Activated CD8-positive, alpha-beta memory T cell treated with anti-CD3 and anti-CD28 coated beads, Interleukin-2, amount 50 U/mL, for 24 hours (primary cell): ENCODE results near the gene RAB26.
"Not testable (repeated sequence)": the region's sequence is repeated elsewhere in the genome, so short reads cannot be mapped to it uniquely, and the experiment has no call there.

Source experiments
- DNase-seq: peaks from one replicate; pipeline ENCODE4 v3.0.0-alpha.2; 2020; ENCODE audit errors: extremely low read depth

RAB26 gene

GRCh38 chr16:2196162-2196980 lies 47.9 kb downstream of the RAB26 start, which contains the start of gene CASKIN1:
Gene CASKIN1, minus strand, starts transcription at chr16:2196605. Its CDS starts 173 bp downstream, at chr16:2196432.
- no peak for DNase-seq

- DNase-seq: no peak
Measured at GRCh38 chr16:2196981-2197511, 48.6 kb downstream of the RAB26 start.

GRCh38 chr16:2197765-2198164 lies 49.3 kb downstream of the RAB26 start:
- DNase-seq: no peak

- no peak for DNase-seq
Measured at GRCh38 chr16:2198283-2198682, 49.9 kb downstream of the RAB26 start.

GRCh38 chr16:2199095-2199494 lies 50.7 kb downstream of the RAB26 start:
- no peak for DNase-seq

GRCh38 chr16:2199621-2200139 lies 51.3 kb downstream of the RAB26 start:
- DNase-seq: no peak

- DNase-seq: no peak
Measured at GRCh38 chr16:2200313-2200712, 51.9 kb downstream of the RAB26 start.

GRCh38 chr16:2203119-2203688 lies 54.8 kb downstream of the RAB26 start:
- DNase-seq: not testable (repeated sequence)
